H9 (cell line): ENCODE data around the gene KIF16B. TPM values are rescaled to one million over a fixed set of nuclear protein-coding genes. Genes with fewer than 3 reads are reported as not detected.

ENCODE experiments used
- DNase-seq: peaks from one replicate; pipeline ENCODE4 v3.0.0-alpha.2; 2017
- H2AFZ ChIP-seq: one replicate; pipeline ENCODE4 v1.6.1; 2013; ENCODE audit warnings: mild to moderate bottlenecking, low read length, control low read depth, moderate library complexity
- H2AK5ac ChIP-seq: 2 replicates; pipeline ENCODE4 v1.6.1; 2013; ENCODE audit warnings: low read length, control low read depth, mixed read lengths; ENCODE audit not compliant: insufficient read length
- H2BK120ac ChIP-seq: one replicate; pipeline ENCODE4 v1.6.1; 2013; ENCODE audit warnings: low read depth, mild to moderate bottlenecking, low read length, control low read depth, inconsistent platforms; ENCODE audit not compliant: poor library complexity, severe bottlenecking
- H2BK12ac ChIP-seq: 2 replicates; pipeline ENCODE4 v1.6.1; 2013; ENCODE audit warnings: low read length, control low read depth, mixed read lengths, low read depth; ENCODE audit not compliant: insufficient read length
- H2BK15ac ChIP-seq: 2 replicates; pipeline ENCODE4 v1.6.1; 2013; ENCODE audit warnings: low read depth, low read length, control low read depth
- H2BK20ac ChIP-seq: one replicate; pipeline ENCODE4 v1.6.1; 2013; ENCODE audit warnings: low read depth, mild to moderate bottlenecking, low read length, control low read depth, inconsistent platforms; ENCODE audit not compliant: poor library complexity, severe bottlenecking
- H2BK5ac ChIP-seq: 2 replicates; pipeline ENCODE4 v1.6.1; 2013; ENCODE audit warnings: low read length, control low read depth, mixed read lengths; ENCODE audit not compliant: insufficient read length
- H3K14ac ChIP-seq: 2 replicates; pipeline ENCODE4 v1.6.1; 2013; ENCODE audit warnings: low read length, control low read depth; ENCODE audit not compliant: insufficient read depth
- H3K18ac ChIP-seq: 2 replicates; pipeline ENCODE4 v1.6.1; 2013; ENCODE audit warnings: low read depth, mild to moderate bottlenecking, mixed read lengths, low read length, control low read depth; ENCODE audit not compliant: insufficient read length
- H3K23ac ChIP-seq: 2 replicates; pipeline ENCODE4 v1.6.1; 2013; ENCODE audit warnings: low read length, control low read depth, mixed read lengths, low read depth; ENCODE audit not compliant: insufficient read length
- H3K23me2 ChIP-seq: 2 replicates; pipeline ENCODE4 v1.6.1; 2013; ENCODE audit warnings: low read depth, mild to moderate bottlenecking, mixed read lengths, low read length, control low read depth; ENCODE audit not compliant: insufficient read length, poor library complexity, severe bottlenecking
- H3K27ac ChIP-seq: 2 replicates; pipeline ENCODE4 v1.5.1; 2013; ENCODE audit warnings: low read length, control low read depth, mixed read lengths, low read depth; ENCODE audit not compliant: insufficient read length
- H3K27me3 ChIP-seq: 2 replicates; pipeline ENCODE4 v1.6.1; 2013; ENCODE audit warnings: low read length, control low read depth, inconsistent platforms; ENCODE audit not compliant: insufficient read depth
- H3K4ac ChIP-seq: 2 replicates; pipeline ENCODE4 v1.6.1; 2013; ENCODE audit warnings: low read depth, mild to moderate bottlenecking, control low read depth, inconsistent platforms, low read length, moderate library complexity
- H3K4me1 ChIP-seq: 2 replicates; pipeline ENCODE4 v1.6.1; 2013; ENCODE audit warnings: low read length, control low read depth, inconsistent platforms; ENCODE audit not compliant: insufficient read depth
- H3K4me2 ChIP-seq: 2 replicates; pipeline ENCODE4 v1.6.1; 2013; ENCODE audit warnings: low read length, control low read depth, mixed read lengths; ENCODE audit not compliant: insufficient read length, insufficient read depth
- H3K56ac ChIP-seq: 2 replicates; pipeline ENCODE4 v1.6.1; 2013; ENCODE audit warnings: low read depth, mild to moderate bottlenecking, mixed read lengths, low read length, control low read depth; ENCODE audit not compliant: insufficient read length
- H3K79me1 ChIP-seq: 2 replicates; pipeline ENCODE4 v1.6.1; 2013; ENCODE audit warnings: low read depth, mild to moderate bottlenecking, moderate library complexity, low read length, control low read depth, inconsistent platforms; ENCODE audit not compliant: insufficient read depth, poor library complexity, severe bottlenecking
- H3K79me2 ChIP-seq: 2 replicates; pipeline ENCODE4 v1.6.1; 2013; ENCODE audit warnings: low read length, control low read depth, inconsistent platforms; ENCODE audit not compliant: insufficient read depth
- H3K9ac ChIP-seq: 2 replicates; pipeline ENCODE4 v1.6.1; 2013; ENCODE audit warnings: low read length, control low read depth, mixed read lengths; ENCODE audit not compliant: insufficient read length; ENCODE audit errors: extremely low read depth
- H3K9me3 ChIP-seq: one replicate; pipeline ENCODE4 v1.6.1; 2013; ENCODE audit warnings: low read depth, low read length, inconsistent platforms; ENCODE audit not compliant: control insufficient read depth
- H3T11ph ChIP-seq: one replicate; pipeline ENCODE4 v1.6.1; 2013; ENCODE audit warnings: mild to moderate bottlenecking, low read length, control low read depth, inconsistent platforms
- H4K20me1 ChIP-seq: one replicate; pipeline ENCODE4 v1.6.1; 2013; ENCODE audit not compliant: control insufficient read depth, insufficient read length, insufficient read depth
- H4K5ac ChIP-seq: 2 replicates; pipeline ENCODE4 v1.6.1; 2013; ENCODE audit warnings: low read depth, mild to moderate bottlenecking, mixed read lengths, low read length, control low read depth; ENCODE audit not compliant: insufficient read length
- H4K8ac ChIP-seq: replicated peaks from 2 replicates; pipeline ENCODE4 v1.6.1; 2013; ENCODE audit warnings: low read length, control low read depth, mixed read lengths, low read depth; ENCODE audit not compliant: insufficient read length
- H4K91ac ChIP-seq: 2 replicates; pipeline ENCODE4 v1.6.1; 2013; ENCODE audit warnings: low read depth, mild to moderate bottlenecking, moderate library complexity, mixed read lengths, low read length, control low read depth; ENCODE audit not compliant: insufficient read length
- H3K27ac Mint-ChIP-seq, 3 experiments: 2 replicates in 2 of 3; 3 replicates in 1 of 3; pipeline ENCODE4 v1.8.0; 2020 to 2021; ENCODE audit warnings: mixed read lengths in 3 of 3, mild to moderate bottlenecking in 1 of 3, moderate library complexity in 1 of 3
- H3K27me3 Mint-ChIP-seq: 2 replicates; pipeline ENCODE4 v1.8.0; 2021; ENCODE audit warnings: low read depth, mild to moderate bottlenecking, moderate library complexity, mixed read lengths
- H3K36me3 Mint-ChIP-seq, 3 experiments: 2 replicates in 2 of 3; 3 replicates in 1 of 3; pipeline ENCODE4 v1.8.0; 2020 to 2021; ENCODE audit warnings: low read depth in 3 of 3, mixed read lengths in 3 of 3; ENCODE audit not compliant: insufficient read depth in 1 of 3
- H3K4me1 Mint-ChIP-seq, 2 experiments: 2 replicates each; pipeline ENCODE4 v1.8.0; 2020; ENCODE audit warnings: mixed read lengths in 2 of 2
- H3K4me3 Mint-ChIP-seq, 2 experiments: 2 replicates in 1 of 2; 3 replicates in 1 of 2; pipeline ENCODE4 v1.8.0; 2020 to 2021; ENCODE audit warnings: mild to moderate bottlenecking in 2 of 2, mixed read lengths in 2 of 2, moderate library complexity in 1 of 2
- H3K9me3 Mint-ChIP-seq, 2 experiments: 2 replicates in 1 of 2; 3 replicates in 1 of 2; pipeline ENCODE4 v1.8.0; 2020; ENCODE audit warnings: mild to moderate bottlenecking in 2 of 2, mixed read lengths in 2 of 2, moderate library complexity in 1 of 2
- WGBS: extraction: QIAGEN DNeasy Blood & Tissue Kit; methylation state at CpG from one replicate; pipeline ENCODE4 v1.1.7; 2013; ENCODE audit warnings: missing lambda C conversion rate, low lambda C conversion rate, mixed read lengths; ENCODE audit not compliant: insufficient read length; ENCODE audit errors: extremely low coverage; 5-methylcytosine and 5-hydroxymethylcytosine counted together
- total RNA-seq: library from RNA; stranded (reverse); gene quantifications from 2 replicates; pipeline ENCODE4 v1.2.1, GENCODE V29; 2021
- TF ChIP-seq, protein P1 (sequence below): fragments of 200-600 bp; sonication (generic); conservative IDR thresholded peaks from 3 replicates; pipeline ENCODE4 v1.8.0; 2021; ENCODE audit warnings: antibody characterized with exemption, mild to moderate bottlenecking

Gene KIF16B
- total RNA-seq, 1 experiment from 2014 or later = 7.4 TPM

GRCh38 chr20:16388731-16389130, 184.5 kb downstream of the KIF16B start:
- Mint-ChIP-seq H3K27me3 (no peaks in the 10 kb centered on the region), H3K27ac (no peak overlapping the region), H3K36me3 (peaks cover 0 to 6% (median 0%) of the 10 kb centered on the region in 3 experiments; a peak in 4 of 7 replicates), H3K4me1 (no peaks in the 10 kb centered on the region), H3K9me3 (no peaks in the 10 kb centered on the region; a peak in 1 of 5 replicates), H3K4me3 (no peak overlapping the region)
- no peak overlapping the region for H3K4me2 ChIP-seq
- H3K79me2 ChIP-seq = no peaks in the 10 kb centered on the region
- H2BK12ac ChIP-seq = no peak overlapping the region
- no peak overlapping the region for H3T11ph ChIP-seq
- no peak overlapping the region for H4K8ac ChIP-seq
- H3K9me3 ChIP-seq = no peaks in the 10 kb centered on the region
- TF ChIP-seq, protein P1, sequence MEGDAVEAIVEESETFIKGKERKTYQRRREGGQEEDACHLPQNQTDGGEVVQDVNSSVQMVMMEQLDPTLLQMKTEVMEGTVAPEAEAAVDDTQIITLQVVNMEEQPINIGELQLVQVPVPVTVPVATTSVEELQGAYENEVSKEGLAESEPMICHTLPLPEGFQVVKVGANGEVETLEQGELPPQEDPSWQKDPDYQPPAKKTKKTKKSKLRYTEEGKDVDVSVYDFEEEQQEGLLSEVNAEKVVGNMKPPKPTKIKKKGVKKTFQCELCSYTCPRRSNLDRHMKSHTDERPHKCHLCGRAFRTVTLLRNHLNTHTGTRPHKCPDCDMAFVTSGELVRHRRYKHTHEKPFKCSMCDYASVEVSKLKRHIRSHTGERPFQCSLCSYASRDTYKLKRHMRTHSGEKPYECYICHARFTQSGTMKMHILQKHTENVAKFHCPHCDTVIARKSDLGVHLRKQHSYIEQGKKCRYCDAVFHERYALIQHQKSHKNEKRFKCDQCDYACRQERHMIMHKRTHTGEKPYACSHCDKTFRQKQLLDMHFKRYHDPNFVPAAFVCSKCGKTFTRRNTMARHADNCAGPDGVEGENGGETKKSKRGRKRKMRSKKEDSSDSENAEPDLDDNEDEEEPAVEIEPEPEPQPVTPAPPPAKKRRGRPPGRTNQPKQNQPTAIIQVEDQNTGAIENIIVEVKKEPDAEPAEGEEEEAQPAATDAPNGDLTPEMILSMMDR = no peak
- H3K23ac ChIP-seq = no peak overlapping the region
- H2BK120ac ChIP-seq = no peak overlapping the region
- no peak overlapping the region for H4K91ac ChIP-seq
- no peak overlapping the region for H3K4ac ChIP-seq
- no peak overlapping the region for H4K5ac ChIP-seq
- no peak overlapping the region for H3K18ac ChIP-seq
- no peak overlapping the region for H3K27ac ChIP-seq
- no peak overlapping the region for H2AFZ ChIP-seq
- no peaks in the 10 kb centered on the region for H3K4me1 ChIP-seq
- no peaks in the 10 kb centered on the region for H3K79me1 ChIP-seq
- no peak overlapping the region for H3K9ac ChIP-seq
- no peak overlapping the region for H3K56ac ChIP-seq
- no peaks in the 10 kb centered on the region for H3K27me3 ChIP-seq
- no peaks in the 10 kb centered on the region for H4K20me1 ChIP-seq
- no peak overlapping the region for H2AK5ac ChIP-seq
- H2BK20ac ChIP-seq = no peak overlapping the region
- H3K14ac ChIP-seq = no peak overlapping the region
- WGBS = no CpG with 5 or more reads among the region's 6 CpGs
- no peak overlapping the region for H2BK5ac ChIP-seq
- no peaks in the 10 kb centered on the region for H3K23me2 ChIP-seq
- no peak for DNase-seq
- H2BK15ac ChIP-seq = no peak overlapping the region
